IMR-90 (cell line): ENCODE measurements around the gene LLCFC1. TPM values are rescaled to one million over a fixed set of nuclear protein-coding genes. Genes with fewer than 3 reads are reported as not detected.

Experiments
- ATAC-seq: fragments of 200-7000 bp; cut with Tn5 transposase; 2 replicates; pipeline ENCODE4 v1.9.1; 2020; ENCODE audit warnings: low read depth, mild to moderate bottlenecking, moderate library complexity
- BruUV-seq: library from RNA; stranded (reverse); fragments of 400-500 nt; replicated peaks from 2 replicates; lab custom pipeline; 2021; lab: Mats Ljungman, UMichigan
- CTCF ChIA-PET: fragments of 300-600 bp; formaldehyde crosslinking; extraction: SDS; loops from one replicate; lab custom pipeline; 2021; ENCODE audit warnings: antibody characterized with exemption; lab: Yijun Ruan, JAX
- POLR2A ChIA-PET: fragments of 300-600 bp; sonication (Branson Sonifier 250); formaldehyde crosslinking; loops from one replicate; lab custom pipeline; 2022; ENCODE audit warnings: antibody characterized with exemption; ENCODE audit not compliant: unreplicated experiment; lab: Charles Lee
- DNase-seq: peaks from one replicate; pipeline ENCODE4 v3.0.0; 2013
- H2AFZ ChIP-seq: replicated peaks from 2 replicates; pipeline ENCODE3; 2013; ENCODE audit warnings: low read length, mild to moderate bottlenecking; ENCODE audit not compliant: poor library complexity
- H2AK5ac ChIP-seq: 2 replicates; pipeline ENCODE4 v1.6.1; 2013; ENCODE audit warnings: low read depth, low read length, inconsistent platforms
- H2AK9ac ChIP-seq: replicated peaks from 2 replicates; pipeline ENCODE3; 2013; ENCODE audit warnings: mild to moderate bottlenecking, low read depth, low read length, moderate library complexity; ENCODE audit not compliant: poor library complexity
- H2BK120ac ChIP-seq: 2 replicates; pipeline ENCODE4 v1.6.1; 2013; ENCODE audit warnings: low read depth, low read length, inconsistent platforms
- H2BK15ac ChIP-seq: 3 replicates; pipeline ENCODE4 v1.6.1; 2013; ENCODE audit warnings: low read depth, low read length, inconsistent platforms
- H2BK20ac ChIP-seq: 2 replicates; pipeline ENCODE4 v1.6.1; 2013; ENCODE audit warnings: low read depth, mild to moderate bottlenecking, inconsistent platforms, low read length, moderate library complexity
- H2BK5ac ChIP-seq: 2 replicates; pipeline ENCODE4 v1.6.1; 2013; ENCODE audit warnings: mild to moderate bottlenecking, low read depth, low read length, inconsistent platforms; ENCODE audit not compliant: poor library complexity, severe bottlenecking
- H3K14ac ChIP-seq: replicated peaks from 2 replicates; pipeline ENCODE4 v1.6.1; 2013; ENCODE audit warnings: low read depth, low read length, inconsistent platforms
- H3K18ac ChIP-seq: 2 replicates; pipeline ENCODE4 v1.6.1; 2013; ENCODE audit warnings: low read depth, low read length, control low read depth
- H3K23ac ChIP-seq: 2 replicates; pipeline ENCODE4 v1.6.1; 2013; ENCODE audit warnings: low read depth, low read length, inconsistent platforms
- H3K27ac ChIP-seq: 2 replicates; pipeline ENCODE4 v1.5.1; 2013; ENCODE audit warnings: mild to moderate bottlenecking, control low read depth, low read length; ENCODE audit not compliant: insufficient read depth
- H3K27me3 ChIP-seq: 2 replicates; pipeline ENCODE4 v1.6.1; 2013; ENCODE audit warnings: low read length; ENCODE audit not compliant: control insufficient read depth, insufficient read depth
- H3K36me3 ChIP-seq: 2 replicates; pipeline ENCODE4 v1.6.1; 2013; ENCODE audit warnings: low read length, mixed read lengths; ENCODE audit not compliant: control insufficient read depth, insufficient read depth
- H3K4ac ChIP-seq: 2 replicates; pipeline ENCODE4 v1.6.1; 2013; ENCODE audit warnings: low read depth, low read length, inconsistent platforms
- H3K4me1 ChIP-seq: 2 replicates; pipeline ENCODE4 v1.6.1; 2013; ENCODE audit warnings: low read length, mixed read lengths; ENCODE audit not compliant: control insufficient read depth, insufficient read depth
- H3K4me2 ChIP-seq: 2 replicates; pipeline ENCODE4 v1.6.1; 2013; ENCODE audit warnings: low read depth, mild to moderate bottlenecking, control low read depth, low read length, moderate library complexity
- H3K4me3 ChIP-seq: 2 replicates; pipeline ENCODE4 v1.5.1; 2013; ENCODE audit warnings: low read depth, mild to moderate bottlenecking, control low read depth, low read length, moderate library complexity; ENCODE audit not compliant: insufficient read depth
- H3K56ac ChIP-seq: 2 replicates; pipeline ENCODE4 v1.6.1; 2013; ENCODE audit warnings: low read length, inconsistent platforms; ENCODE audit not compliant: insufficient read depth; ENCODE audit errors: extremely low read depth
- H3K79me1 ChIP-seq, 2 experiments: 2 replicates each; pipeline ENCODE4 v1.6.1; 2013; ENCODE audit warnings: low read length in 2 of 2, inconsistent platforms in 1 of 2, low read depth in 1 of 2
- H3K9ac ChIP-seq: 2 replicates; pipeline ENCODE4 v1.6.1; 2013; ENCODE audit warnings: low read depth, low read length, control low read depth
- H3K9me1 ChIP-seq: 2 replicates; pipeline ENCODE4 v1.6.1; 2013; ENCODE audit warnings: low read length, inconsistent platforms; ENCODE audit not compliant: insufficient read depth
- H3K9me3 ChIP-seq: 2 replicates; pipeline ENCODE4 v1.6.1; 2013; ENCODE audit warnings: low read length; ENCODE audit not compliant: control insufficient read depth, insufficient read depth
- H4K20me1 ChIP-seq: 2 replicates; pipeline ENCODE4 v1.6.1; 2013; ENCODE audit warnings: low read length, inconsistent platforms; ENCODE audit not compliant: insufficient read depth
- H4K5ac ChIP-seq: 2 replicates; pipeline ENCODE4 v1.6.1; 2013; ENCODE audit warnings: mild to moderate bottlenecking, low read depth, low read length, control low read depth
- H4K8ac ChIP-seq, 2 experiments: 2 replicates each; pipeline ENCODE4 v1.6.1; 2013; ENCODE audit warnings: low read depth in 2 of 2, low read length in 2 of 2, control low read depth in 1 of 2, inconsistent platforms in 1 of 2
- H4K91ac ChIP-seq: 2 replicates; pipeline ENCODE4 v1.6.1; 2013; ENCODE audit warnings: low read depth, low read length, inconsistent platforms; ENCODE audit not compliant: insufficient read depth
- CEBPB ChIP-seq: IDR thresholded peaks from 2 replicates; pipeline ENCODE4 v1.6.1; 2012; ENCODE audit warnings: low read depth, low read length, improper control_type of control experiment
- MAFK ChIP-seq: IDR thresholded peaks from 2 replicates; pipeline ENCODE4 v1.6.1; 2012; ENCODE audit warnings: low read depth, low read length, improper control_type of control experiment
- MXI1 ChIP-seq: IDR thresholded peaks from 2 replicates; pipeline ENCODE4 v1.6.1; 2012; ENCODE audit warnings: low read depth, mild to moderate bottlenecking, low read length, moderate library complexity, borderline replicate concordance
- RAD21 ChIP-seq: IDR thresholded peaks from 2 replicates; pipeline ENCODE4 v1.6.1; 2012; ENCODE audit warnings: low read length, improper control_type of control experiment
- RFX5 ChIP-seq: IDR thresholded peaks from 2 replicates; pipeline ENCODE4 v1.8.0; 2012; ENCODE audit warnings: low read depth, mild to moderate bottlenecking, low read length, moderate library complexity
- WGBS, 2 experiments: methylation state at CpG; one replicate each; pipeline versions ENCODE4 v1.1.5 to v1.1.7; 2013; ENCODE audit warnings: missing lambda C conversion rate in 2 of 2; ENCODE audit not compliant: insufficient read length in 1 of 2; ENCODE audit errors: extremely low coverage in 2 of 2; 5-methylcytosine and 5-hydroxymethylcytosine counted together
- dilution Hi-C: fragments of 300-500 bp; cut with HindIII; formaldehyde crosslinking; loops from one replicate; pipeline ENCODE4 v1.14.3; 2018; ENCODE audit warnings: low sequenced_read_pairs; ENCODE audit not compliant: unreplicated experiment
- in situ Hi-C: fragments of 300-500 bp; cut with MboI; formaldehyde crosslinking; loops from 3 replicates; pipeline ENCODE4 v1.14.3; 2019; ENCODE audit warnings: low sequenced_read_pairs, inconsistent platforms, mixed read lengths
- intact Hi-C: fragments of 100-400 bp; cut with micrococcal nuclease; formaldehyde crosslinking; loops from 2 replicates; pipeline ENCODE4 v1.10.0; 2022
- polyA plus RNA-seq, 3 experiments: library from polyadenylated mRNA; depleted of rRNA; stranded (reverse); fragments of >200 nt; gene quantifications; 2 replicates each; pipeline ENCODE4 v1.2.3, GENCODE V29; 2012; ENCODE audit warnings: low replicate concordance in 1 of 3
- total RNA-seq: library from RNA; depleted of rRNA; stranded (reverse); fragments of >200 nt; gene quantifications from 2 replicates; pipeline ENCODE4 v1.2.3, GENCODE V29; 2012
- TF ChIP-seq, protein P1 (sequence below): fragments of 150-350 bp; IDR thresholded peaks from 2 replicates; pipeline ENCODE4 v1.6.1; 2016; ENCODE audit warnings: low read depth, mild to moderate bottlenecking, low read length, moderate library complexity, borderline replicate concordance
- TF ChIP-seq, protein P2 (sequence below): conservative IDR thresholded peaks from 2 replicates; pipeline ENCODE4 v1.5.1; 2012; ENCODE audit warnings: mild to moderate bottlenecking, low read depth, low read length, improper control_type of control experiment

The LLCFC1 gene
- total and polyA plus RNA-seq, 2 of the 4 experiments (the other 2 are of a cell fraction) = not detected

DNA sequence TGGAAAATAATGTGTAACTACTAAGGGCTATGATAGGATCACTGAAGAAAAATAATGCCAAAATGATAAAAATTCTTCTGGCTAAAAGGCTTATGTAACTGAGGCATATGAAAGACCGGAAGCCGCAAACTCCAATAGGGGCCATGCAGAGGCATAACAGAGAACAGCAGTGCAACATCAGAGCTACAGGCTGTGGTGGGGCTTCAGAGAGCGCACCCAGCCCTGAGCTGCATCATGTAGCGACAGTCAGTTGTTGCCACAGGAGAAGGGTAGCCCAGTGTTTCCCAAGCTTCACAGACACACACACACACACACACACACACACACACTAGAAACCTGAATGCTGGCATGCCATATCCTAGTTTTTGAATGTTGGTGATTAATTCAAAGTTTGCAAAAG is 9.3 kb downstream of the LLCFC1 start:
- no peaks in the 10 kb centered on the region for H3K27me3 ChIP-seq
- no peak overlapping the region for H2AFZ ChIP-seq
- H2BK120ac ChIP-seq = no peak overlapping the region
- no peak overlapping the region for H2BK20ac ChIP-seq
- BruUV-seq = no TSS peak
- no peak overlapping the region for H3K4me2 ChIP-seq
- no peaks in the 10 kb centered on the region for H3K79me1 ChIP-seq
- in situ Hi-C loops (no loop called here), intact Hi-C loops (no loop called here), dilution Hi-C loops (no loop called here)
- H3K23ac ChIP-seq = no peak overlapping the region
- H4K91ac ChIP-seq = no peak overlapping the region
- no peak overlapping the region for H3K56ac ChIP-seq
- H3K9ac ChIP-seq = no peak overlapping the region
- no peak overlapping the region for H3K18ac ChIP-seq
- H2BK15ac ChIP-seq = no peak overlapping the region
- no peak overlapping the region for H3K4ac ChIP-seq
- H3K9me3 ChIP-seq = peaks cover 7% of the 10 kb centered on the region; the same call in 1 of the 2 replicates
- no peak overlapping the region for H4K5ac ChIP-seq
- H4K8ac ChIP-seq = no peak overlapping the region
- H2BK5ac ChIP-seq = no peak overlapping the region
- no peak for DNase-seq
- ChIA-PET CTCF (no interaction called here), POLR2A (no interaction called here)
- TF ChIP-seq MXI1 (no peak), RFX5 (no peak), CEBPB (no peak), RAD21 (no peak), MAFK (no peak)
- TF ChIP-seq, protein P1, sequence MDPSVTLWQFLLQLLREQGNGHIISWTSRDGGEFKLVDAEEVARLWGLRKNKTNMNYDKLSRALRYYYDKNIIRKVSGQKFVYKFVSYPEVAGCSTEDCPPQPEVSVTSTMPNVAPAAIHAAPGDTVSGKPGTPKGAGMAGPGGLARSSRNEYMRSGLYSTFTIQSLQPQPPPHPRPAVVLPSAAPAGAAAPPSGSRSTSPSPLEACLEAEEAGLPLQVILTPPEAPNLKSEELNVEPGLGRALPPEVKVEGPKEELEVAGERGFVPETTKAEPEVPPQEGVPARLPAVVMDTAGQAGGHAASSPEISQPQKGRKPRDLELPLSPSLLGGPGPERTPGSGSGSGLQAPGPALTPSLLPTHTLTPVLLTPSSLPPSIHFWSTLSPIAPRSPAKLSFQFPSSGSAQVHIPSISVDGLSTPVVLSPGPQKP = no peak
- TF ChIP-seq, protein P2, sequence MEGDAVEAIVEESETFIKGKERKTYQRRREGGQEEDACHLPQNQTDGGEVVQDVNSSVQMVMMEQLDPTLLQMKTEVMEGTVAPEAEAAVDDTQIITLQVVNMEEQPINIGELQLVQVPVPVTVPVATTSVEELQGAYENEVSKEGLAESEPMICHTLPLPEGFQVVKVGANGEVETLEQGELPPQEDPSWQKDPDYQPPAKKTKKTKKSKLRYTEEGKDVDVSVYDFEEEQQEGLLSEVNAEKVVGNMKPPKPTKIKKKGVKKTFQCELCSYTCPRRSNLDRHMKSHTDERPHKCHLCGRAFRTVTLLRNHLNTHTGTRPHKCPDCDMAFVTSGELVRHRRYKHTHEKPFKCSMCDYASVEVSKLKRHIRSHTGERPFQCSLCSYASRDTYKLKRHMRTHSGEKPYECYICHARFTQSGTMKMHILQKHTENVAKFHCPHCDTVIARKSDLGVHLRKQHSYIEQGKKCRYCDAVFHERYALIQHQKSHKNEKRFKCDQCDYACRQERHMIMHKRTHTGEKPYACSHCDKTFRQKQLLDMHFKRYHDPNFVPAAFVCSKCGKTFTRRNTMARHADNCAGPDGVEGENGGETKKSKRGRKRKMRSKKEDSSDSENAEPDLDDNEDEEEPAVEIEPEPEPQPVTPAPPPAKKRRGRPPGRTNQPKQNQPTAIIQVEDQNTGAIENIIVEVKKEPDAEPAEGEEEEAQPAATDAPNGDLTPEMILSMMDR = no peak
- no peak overlapping the region for H2AK5ac ChIP-seq
- H2AK9ac ChIP-seq = no peak overlapping the region
- no peaks in the 10 kb centered on the region for H4K20me1 ChIP-seq
- no peak overlapping the region for H3K4me3 ChIP-seq
- H3K14ac ChIP-seq = no peak overlapping the region
- no CpG with 5 or more reads among the region's 4 CpGs for WGBS, 2 experiments
- ATAC-seq = no peak
- H3K9me1 ChIP-seq = no peaks in the 10 kb centered on the region
- no peaks in the 10 kb centered on the region for H3K36me3 ChIP-seq
- no peaks in the 10 kb centered on the region for H3K4me1 ChIP-seq
- H3K27ac ChIP-seq = no peak overlapping the region
